Sigmoid colon (tissue), 4 donors: Measurements from ENCODE around the gene POMP.
A peak's percentile ranks its signal among the peaks of the same experiment; 100 is the strongest.

ENCODE experiments used
- CTCF ChIP-seq, 4 experiments: fragments of 450-650 bp in 3 of 4; fragments of 200-600 bp in 1 of 4; IDR thresholded peaks; one replicate each; pipeline ENCODE4 v1.5.1; 2016 to 2019; ENCODE audit warnings: antibody characterized with exemption in 4 of 4, mild to moderate bottlenecking in 3 of 4, moderate library complexity in 2 of 4
- EP300 ChIP-seq, 4 donors: sonication (generic); formaldehyde crosslinking; IDR thresholded peaks; one replicate each; pipeline ENCODE4 v1.6.1; 2017; ENCODE audit warnings: antibody characterized with exemption in 4 of 4
- POLR2A ChIP-seq, 2 donors: fragments of 450-650 bp; IDR thresholded peaks; one replicate each; pipeline ENCODE4 v1.6.1; 2016; ENCODE audit warnings: antibody characterized with exemption in 2 of 2, mild to moderate bottlenecking in 2 of 2, moderate library complexity in 2 of 2
- POLR2AphosphoS5 ChIP-seq, 4 donors: sonication (generic); formaldehyde crosslinking; IDR thresholded peaks; one replicate each; pipeline ENCODE4 v1.6.1; 2017; ENCODE audit warnings: antibody characterized with exemption in 4 of 4

GRCh38 chr13:28716511-28716910 lies 57.6 kb downstream of the POMP start:
- TF ChIP-seq CTCF (IDR thresholded peaks at IDR 0.05): no peak
- TF ChIP-seq POLR2A (IDR thresholded peaks at IDR 0.05): no peak
- TF ChIP-seq POLR2AphosphoS5 (IDR thresholded peaks at IDR 0.05): peak; percentile 17 to 58 (median 38)
- TF ChIP-seq EP300 (IDR thresholded peaks at IDR 0.05): no peak
